Measurements from ENCODE around the gene CSHL1.
A peak's percentile ranks its signal among the peaks of the same experiment; 100 is the strongest.
"Not testable (repeated sequence)": the region's sequence is repeated elsewhere in the genome, so short reads cannot be mapped to it uniquely, and the experiment has no call there.

Gene CSHL1

DNA sequence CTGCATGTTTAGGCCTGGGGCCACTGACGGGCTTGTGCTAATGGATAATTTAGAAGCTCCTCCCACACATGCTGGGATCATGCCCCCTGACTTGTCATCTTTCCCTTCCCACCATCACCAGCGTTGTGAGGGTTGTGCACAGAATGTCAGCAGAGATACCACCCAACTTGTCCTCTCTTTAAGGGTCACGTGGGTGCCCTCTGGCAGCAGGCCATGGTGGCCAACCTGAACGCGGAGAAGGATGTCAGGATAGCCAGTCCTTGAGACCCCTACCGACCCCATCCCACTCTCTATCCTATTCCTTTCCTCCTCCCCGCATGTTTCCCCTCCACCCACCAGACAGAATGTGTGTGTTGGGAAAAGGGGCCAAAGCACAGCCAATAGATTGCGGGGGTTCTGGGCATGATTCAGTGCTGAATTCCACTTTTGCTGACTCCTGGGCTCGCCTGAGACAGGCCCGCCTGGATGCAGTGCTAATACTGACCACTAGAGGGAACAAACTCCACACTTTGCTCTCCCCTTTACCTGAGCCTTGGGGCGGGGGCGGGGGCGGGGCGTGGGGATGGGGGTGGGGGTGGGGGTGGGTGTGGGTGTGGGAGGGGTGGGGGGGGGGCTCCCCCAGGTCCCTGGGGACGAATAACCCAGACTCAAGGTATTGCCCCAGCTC is 29.0 kb downstream of the CSHL1 start, which contains the start of gene GH2:
Gene GH2 (minus strand): TSS at position 10 of the 667 bp plus-strand sequence. CDS start 143 bp downstream, outside the sequence.
- DNase-seq = peak; percentile 5

- DNase-seq = not testable (repeated sequence)
These were observed 29.7 kb downstream of the CSHL1 start for GRCh38 chr17:63881337-63881736.

- DNase-seq = no peak
These were observed 30.4 kb downstream of the CSHL1 start for GRCh38 chr17:63880706-63881105.

GRCh38 chr17:63878413-63878812 is 32.6 kb downstream of the CSHL1 start:
- not testable (repeated sequence) for DNase-seq

DNA sequence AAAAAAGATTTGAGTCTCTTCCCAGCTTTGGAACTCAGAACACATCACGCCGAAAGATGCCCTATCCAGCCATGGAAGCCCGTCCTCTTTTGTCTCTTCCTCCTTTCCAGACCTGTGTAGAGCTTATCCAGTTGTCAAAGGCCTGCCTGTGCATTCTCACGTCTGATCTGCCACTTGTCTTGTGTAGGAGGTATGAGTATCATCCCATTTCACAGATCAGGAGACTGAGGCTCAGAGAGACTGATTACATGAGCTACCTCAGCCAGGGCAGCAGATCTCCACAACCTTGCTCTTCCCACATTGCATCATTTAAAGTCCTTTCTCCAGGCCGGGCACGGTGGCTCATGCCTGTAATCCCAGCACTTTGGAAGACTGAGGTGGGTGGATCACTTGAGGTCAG is 36.4 kb downstream of the CSHL1 start:
- not testable (repeated sequence) for DNase-seq

DNA sequence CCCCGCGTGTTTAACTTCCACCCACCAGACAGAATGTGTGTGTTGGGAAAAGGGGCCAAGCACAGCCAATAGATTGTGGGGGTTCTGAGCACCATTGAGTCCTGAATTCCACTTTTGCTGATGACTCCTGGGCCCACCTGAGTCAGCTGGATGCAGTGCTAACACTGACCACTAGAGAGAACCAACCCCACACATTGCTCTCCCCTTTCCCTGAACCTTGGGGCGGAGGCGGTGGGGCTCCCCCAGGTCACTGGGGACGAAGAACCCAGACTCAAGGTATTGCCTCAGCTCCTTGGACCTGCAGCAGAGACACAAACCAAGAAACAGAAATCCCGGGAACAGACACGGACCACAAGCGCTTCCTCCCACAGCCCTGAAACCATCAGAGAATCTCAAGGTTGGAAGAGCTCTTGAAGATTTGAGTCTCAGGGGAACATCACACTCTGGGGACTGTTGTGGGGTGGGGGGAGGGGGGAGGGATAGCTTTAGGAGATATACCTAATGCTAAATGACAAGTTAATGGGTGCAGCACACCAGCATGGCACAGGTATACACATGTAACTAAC is 36.9 kb downstream of the CSHL1 start:
- not testable (repeated sequence) for DNase-seq

- DNase-seq = not testable (repeated sequence)
These were observed 37.5 kb downstream of the CSHL1 start, which contains the start of gene CSH2 for GRCh38 chr17:63873577-63873976. CSH2 (minus strand) TSS chr17:63873677; CDS start chr17:63873614, 63 bp downstream.

GRCh38 chr17:63871646-63872365 is 39.3 kb downstream of the CSHL1 start:
- not testable (repeated sequence) for DNase-seq

DNA sequence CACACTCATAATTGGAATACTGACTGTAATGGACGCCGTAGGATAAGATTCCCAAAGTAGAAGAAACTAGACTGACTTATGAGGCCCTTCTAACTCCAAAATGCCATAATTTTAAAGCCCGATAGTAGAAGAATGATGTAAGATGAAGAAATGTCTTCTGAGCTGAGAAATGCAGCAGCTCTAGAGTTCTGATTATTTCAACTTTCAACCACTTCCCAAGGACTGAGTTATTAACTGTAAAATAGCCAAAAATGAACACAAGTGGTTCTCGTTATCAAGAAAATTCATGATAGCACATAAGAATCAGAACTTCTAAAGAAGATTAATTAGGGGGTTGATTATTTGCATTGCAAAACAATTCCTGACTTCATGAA is 40.8 kb downstream of the CSHL1 start:
- DNase-seq = not testable (repeated sequence)

- not testable (repeated sequence) for DNase-seq
These were observed 41.4 kb downstream of the CSHL1 start for GRCh38 chr17:63869491-63870291.

DNA sequence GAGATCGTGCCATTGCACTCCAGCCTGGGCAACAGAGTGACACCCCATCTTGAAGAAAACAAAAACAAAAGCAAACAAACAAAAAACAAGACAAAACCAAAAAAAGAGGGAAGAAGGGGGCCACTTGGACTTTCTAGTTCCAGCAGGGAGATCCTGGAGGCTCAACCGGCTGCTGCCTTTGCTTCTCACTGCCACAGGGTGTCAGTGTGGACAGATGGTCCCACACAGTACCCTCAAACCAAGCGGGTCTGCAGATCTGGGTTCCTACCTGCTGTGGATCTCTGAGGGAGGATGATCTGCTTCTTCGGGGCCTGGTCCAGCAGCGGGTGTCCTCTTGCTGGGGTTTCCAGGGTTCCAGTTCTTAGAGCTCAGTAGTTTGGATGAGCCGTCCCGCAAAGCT is 44.4 kb downstream of the CSHL1 start:
- not testable (repeated sequence) for DNase-seq

All from NCI-H2029 treated with DMSO at 0.1 percent for 48 hours (cell line).